ENCODE results near the gene R3HDM2.

- no peak for TF ChIP-seq CTCF (IDR thresholded peaks at IDR 0.05; ENCODE audit: insufficient read depth, low read depth, low read length)
- TF ChIP-seq EZH2 (IDR thresholded peaks at IDR 0.05; ENCODE audit: insufficient read depth, low read length), result no peak
Measured at GRCh38 chr12:57464569-57464968, 33.7 kb upstream of the R3HDM2 start.

Measured in astrocyte (in vitro differentiated cells and primary cell).